HUDEP-2 (cell line): ENCODE measurements around the gene EPHA2.

Experiments used
- DNase-seq, 76 experiments: peaks; one replicate each; lab custom pipeline; 2025; ENCODE audit not compliant: unreplicated experiment in 76 of 76; lab: John Stamatoyannopoulos, UW

The EPHA2 gene

DNA sequence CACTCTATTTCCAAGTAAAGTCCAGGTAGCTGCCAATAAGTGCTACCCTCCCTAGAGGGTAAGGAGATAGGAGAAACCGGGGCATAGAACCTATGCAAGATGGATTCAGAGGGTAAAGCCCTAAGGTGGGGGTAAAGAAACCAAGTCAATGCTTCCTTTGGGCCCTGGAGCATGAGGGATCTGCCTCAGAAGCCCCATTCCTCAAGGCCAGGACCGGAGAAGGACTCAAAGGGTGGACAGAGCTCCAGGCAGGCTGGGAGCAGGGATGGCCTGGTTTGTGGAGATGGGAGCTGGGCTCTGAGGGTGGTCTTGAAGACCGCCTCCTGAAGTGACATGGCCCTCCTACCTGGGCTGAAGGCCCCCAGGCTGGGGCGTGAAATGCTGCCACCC lies 3.9 kb downstream of the EPHA2 start:
- no peak for DNase-seq

DNA sequence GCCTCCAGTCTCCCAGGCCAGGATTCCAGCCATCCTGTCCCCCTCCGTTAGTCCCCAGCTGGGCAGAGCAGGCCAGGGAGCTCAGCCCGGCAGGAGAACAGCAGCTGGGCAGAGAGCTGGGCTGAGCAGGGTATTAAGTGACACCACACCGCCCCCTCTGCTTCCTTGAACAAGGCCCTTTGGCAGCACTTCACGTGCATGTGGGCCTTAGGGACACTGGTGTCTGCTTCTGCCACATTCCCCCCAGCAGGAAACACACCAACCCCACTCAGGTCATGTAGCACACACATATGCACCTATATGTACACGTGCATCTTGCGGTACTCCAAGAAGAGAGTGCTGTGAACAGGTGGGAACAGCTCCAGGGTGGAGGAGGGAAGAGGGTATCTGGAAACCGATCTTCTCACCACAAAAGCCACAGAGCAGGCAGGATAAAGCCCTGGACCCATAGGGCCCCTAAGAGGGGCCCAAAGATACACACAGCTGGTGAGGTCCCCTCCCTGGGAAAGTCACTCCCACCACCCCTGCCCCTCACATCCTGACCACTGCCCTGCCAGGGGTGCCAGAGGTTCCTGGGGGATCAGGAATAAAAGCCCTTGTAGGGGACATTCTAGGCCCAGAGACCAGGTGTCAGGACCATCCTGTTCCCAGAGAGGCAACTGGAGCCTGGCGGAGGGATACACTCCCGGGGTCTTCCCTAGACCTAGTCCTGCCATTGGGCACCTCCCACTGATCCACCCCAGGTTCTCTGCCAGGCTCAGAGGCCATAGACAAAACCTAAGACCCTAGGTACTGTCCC lies 4.5 kb downstream of the EPHA2 start:
- peak in 25 of 76 experiments; percentile 7 to 54 (median 21) for DNase-seq

DNA sequence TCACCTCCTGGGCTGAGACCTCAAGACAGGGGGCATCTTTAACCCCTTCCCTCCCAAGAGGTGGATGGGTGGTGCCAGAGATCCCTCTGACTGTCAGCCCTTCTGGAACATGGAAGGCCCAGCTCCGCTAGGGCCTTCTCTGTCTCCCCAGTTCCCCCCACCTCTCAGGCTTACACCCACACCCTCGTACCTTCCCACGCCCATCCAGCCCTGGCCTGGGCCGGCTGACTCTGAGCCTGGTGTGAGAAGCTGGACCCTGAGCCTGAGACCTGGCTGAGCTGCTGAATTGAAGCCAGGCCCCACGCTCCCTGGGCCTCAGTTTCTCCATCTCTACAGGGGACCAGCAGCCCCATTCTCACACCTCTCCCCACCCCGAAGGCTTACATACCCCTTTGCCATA lies 5.4 kb downstream of the EPHA2 start:
- no peak for DNase-seq

DNA sequence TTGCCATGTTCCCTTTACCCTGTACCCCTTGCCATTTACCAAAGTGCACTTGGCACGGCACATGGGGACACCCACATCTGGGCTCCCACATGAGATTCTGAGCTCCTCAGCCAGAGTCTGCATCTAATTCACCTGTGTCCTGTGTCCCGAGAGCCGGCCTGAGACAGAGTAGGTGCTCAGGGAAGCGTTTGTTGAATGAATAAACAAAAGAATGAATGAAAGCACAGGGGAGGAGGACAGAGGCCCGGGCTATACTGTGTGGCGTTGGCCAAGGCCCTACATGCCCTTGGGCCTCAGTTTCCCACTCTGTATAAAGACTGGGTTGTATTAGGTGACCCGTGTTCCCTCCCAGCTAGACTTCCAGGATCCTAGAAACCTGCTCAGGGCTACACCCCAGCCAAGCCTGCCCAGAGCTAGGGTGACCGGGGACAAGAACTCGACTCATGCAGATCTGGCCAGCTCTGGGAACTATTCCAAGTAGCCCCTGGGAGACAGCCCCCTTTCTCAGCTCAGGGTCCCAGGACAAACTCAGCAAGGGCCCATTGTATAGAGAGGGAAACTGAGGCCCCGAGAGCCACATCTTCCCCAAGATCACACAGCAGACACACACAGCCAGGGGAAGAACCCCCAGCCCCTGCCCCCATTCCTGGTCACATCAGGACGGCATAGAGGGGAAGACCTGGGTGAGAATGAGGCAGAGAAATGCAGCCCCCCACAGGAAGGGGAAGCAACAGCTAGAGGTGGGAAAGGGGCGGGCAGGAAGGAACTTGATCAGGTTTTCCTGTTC lies 6.0 kb downstream of the EPHA2 start:
- no peak for DNase-seq

DNA sequence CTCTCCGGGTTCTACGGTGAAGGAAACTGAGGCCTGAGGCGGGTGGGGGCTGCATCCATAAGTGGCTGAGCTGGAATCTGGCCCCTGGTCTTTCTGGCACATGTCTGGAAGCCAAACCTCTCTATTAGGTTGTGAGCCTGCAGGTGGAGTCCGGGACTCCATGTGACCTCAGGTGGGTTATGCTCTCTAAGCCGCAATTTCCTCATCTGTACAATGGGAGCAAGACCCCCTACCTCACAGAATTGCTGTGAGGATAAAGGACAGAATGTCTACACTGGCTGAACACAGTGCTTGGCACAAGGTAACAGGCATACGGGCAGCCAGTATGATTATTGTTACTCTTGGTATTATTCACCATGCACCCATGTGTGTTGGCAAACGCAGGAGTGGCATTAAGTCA lies 6.7 kb downstream of the EPHA2 start:
- no peak for DNase-seq

DNA sequence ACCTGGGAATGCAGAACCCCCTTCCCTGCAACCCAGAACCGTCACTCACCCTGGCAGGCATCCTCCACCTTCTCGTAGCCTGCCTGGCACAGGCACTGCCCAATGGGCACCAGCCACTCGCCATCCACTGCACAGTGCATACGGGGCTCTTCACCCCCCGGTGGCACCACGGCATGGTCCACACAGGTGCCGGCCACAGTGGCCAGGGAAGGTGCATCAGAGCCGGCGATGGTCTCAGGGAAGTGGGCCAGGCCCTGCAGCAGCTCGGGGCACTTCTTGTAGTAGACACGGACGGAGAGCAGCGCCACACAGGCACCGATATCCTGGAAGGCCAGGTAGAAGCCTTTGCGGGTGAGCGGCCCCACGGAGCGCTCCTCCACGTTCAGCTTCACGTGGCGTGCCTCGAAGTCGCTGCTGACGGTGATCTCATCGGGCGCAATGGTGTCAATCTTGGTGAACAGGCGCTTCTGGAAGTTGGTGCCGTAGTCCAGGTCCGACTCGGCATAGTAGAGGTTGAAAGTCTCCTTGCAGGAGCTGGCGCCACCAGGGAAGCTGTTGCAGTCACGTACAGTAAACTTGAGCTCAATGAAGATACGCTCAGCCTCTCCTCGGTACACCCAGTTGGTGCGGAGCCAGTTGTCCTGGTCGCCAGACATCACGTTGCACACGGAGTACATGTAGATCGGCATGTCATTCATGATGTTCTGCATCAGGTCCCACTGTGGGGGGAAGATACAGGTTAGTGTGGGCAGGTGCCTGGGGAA lies 7.4 kb downstream of the EPHA2 start:
- DNase-seq, result no peak

DNA sequence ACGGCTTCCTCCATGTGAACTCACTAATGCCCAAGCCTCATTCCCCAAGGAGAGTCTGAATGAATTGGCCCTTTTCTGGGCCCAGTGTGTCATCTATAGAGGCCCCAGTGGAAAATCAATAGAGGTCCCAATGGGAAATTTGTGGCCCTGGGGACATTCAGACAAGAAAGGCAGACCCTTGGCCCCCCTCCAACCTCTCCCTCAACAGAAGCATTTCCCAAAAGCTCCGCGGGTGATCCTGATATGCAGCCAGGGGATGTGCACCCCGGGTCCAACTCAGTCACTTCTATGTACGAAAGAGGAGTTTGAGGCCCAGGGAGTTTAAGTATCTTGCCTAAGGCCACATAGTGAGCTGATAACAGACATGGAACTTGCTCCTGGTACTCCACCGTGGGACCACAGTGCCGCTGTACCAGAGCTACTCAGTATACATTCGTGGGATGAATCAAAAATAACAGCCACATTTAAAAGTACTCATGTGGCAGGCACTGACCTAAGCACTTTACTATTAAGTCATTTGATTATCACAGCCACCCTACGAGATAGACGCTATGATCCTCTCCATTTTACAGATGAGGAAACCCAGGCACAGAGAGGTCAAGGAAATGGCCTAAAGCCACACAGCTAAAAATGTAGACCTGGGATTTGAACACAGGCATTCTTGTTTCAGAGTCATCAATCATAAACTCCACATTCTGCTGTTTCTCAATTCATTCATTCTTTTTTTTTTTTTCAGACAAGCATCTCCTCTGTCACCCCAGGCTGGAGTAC lies 8.5 kb downstream of the EPHA2 start:
- DNase-seq, result no peak

DNA sequence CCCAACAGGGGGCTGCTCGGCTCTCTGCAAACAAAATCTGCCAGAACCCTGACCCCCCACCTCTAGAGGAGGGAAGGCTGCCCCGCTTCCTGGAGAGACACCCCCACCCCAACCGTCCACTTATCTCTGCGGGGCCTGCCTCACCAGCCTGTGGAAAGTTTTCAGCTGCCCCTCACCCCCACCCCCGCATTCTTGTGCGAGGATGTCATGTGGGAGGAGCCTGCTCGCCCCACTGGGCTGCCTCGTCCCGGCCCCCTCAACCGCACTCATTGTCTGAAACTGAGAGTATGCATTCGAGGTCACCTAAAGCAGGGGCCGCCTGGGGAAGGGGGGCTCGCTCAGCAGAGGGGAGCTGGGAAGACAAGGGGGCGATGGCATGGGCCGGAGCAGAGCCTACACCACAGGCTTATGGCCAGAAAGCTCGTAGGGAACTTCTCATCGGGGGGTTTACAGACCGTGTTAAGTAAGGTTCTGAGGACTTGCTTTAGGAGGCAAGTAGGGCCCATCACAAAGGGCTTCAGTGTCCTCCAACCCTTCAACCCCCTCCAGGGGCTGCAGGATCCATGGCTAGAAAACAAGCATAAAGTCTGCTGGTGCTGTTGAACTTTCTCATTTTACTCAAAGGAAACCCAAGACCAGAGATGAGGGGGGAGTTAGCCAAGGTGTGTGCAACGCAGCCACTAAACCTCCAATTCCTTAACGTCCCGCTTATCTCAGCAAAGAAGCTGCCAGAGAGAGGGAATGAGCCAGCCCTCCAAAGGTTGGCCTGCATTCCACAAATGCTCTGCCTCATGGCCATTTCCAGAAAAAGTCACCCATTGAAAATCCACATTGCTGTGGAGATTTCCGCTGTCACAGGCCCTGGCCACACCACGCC lies 9.4 kb downstream of the EPHA2 start:
- DNase-seq, result peak in 22 of 76 experiments; percentile 8 to 77 (median 33)

DNA sequence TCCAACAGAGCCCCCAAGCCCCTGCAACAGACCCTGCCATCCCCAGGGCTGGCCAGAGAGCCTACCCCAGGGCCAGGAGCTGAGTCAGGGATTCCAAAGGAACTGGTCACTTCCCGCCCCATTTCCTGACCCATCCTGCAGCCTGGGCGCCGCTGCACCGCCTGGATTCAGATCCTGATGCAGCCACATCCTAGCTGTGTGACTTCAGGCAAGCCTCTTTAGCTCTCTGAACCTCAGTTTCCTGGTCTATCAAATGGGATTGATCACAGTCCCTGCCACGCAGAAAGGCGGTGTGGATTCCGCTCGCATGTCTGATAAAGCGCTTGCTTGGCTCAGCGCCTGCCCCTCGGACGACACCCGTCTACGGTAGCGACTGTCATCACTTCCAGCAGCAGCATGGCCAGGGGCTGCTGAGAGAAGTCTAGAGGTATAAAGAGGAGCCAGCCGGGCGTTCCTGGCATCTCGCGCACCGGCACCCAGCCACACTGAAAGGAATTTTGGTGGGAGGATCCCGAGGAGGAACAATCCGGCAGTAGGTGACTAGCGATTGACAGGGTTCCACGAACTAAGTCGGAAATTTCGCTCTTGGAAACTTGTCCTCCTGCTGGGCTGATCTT lies 10.1 kb downstream of the EPHA2 start:
- DNase-seq, result peak in 47 of 76 experiments; percentile 6 to 70 (median 28)

DNA sequence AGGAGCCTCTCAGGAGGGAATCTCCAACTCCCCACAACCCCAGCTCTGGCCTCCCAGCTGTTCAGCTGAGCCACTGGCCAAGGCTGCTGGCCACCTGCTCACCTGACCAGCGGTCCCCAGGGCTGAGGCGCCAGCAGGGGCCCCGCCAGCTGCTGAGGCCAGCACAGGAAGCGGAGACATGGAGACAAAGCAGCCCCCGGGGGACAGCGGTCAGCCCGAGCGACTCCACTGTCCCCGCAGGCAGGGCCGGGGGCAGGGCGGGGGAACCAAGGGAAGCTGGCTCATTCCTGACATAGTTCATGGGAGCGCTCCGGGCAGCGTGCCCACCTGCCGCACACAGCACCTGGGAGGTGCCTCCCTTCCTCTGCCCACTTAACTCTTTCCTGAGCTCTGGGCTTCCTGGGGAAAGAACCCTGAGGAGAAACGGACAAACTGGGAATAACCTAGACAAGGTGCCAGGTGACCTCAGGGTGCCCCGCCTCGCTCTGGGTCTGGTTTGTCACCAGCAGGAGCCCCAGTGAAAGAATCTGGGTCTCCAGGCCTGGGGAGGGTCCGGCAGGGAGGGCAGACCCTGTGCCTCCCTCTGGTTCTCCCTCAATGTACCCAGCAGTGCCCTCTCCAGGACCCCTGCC lies 10.7 kb downstream of the EPHA2 start:
- no peak for DNase-seq

DNA sequence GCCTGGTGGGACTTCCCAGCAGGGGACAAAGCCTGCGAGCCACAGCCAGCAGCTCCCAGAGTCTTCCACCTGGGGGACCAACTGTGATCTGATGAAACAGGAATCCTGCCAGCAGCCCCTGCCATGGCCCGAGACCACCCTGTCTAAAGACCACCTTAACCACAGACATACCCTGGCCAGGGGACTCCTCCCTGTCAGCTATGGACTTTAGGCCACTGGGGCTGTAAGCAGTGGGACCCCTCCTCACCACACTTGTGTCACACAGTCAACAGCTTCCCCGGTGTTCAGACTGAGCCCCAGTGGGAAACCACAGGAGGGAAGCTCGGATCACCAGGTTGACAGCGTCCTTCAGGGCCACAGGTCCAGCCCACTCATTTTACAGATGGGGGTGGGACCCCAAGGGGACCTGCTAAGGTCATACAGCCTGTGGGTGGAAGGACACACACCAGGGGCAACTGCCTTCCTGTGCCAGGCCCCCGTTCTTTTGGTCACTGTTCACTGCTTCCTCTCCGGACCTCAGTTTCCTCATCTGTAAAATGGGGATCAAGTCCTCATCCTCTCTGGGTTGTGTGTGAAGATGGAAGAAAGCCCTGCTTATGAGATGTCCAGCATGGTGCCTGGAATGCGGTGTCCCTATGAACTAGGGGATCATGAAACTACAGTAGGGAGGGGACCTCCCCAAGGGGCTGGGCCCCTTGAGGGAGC lies 11.4 kb downstream of the EPHA2 start:
- DNase-seq, result peak in 2 of 76 experiments; percentile 29 to 41

DNA sequence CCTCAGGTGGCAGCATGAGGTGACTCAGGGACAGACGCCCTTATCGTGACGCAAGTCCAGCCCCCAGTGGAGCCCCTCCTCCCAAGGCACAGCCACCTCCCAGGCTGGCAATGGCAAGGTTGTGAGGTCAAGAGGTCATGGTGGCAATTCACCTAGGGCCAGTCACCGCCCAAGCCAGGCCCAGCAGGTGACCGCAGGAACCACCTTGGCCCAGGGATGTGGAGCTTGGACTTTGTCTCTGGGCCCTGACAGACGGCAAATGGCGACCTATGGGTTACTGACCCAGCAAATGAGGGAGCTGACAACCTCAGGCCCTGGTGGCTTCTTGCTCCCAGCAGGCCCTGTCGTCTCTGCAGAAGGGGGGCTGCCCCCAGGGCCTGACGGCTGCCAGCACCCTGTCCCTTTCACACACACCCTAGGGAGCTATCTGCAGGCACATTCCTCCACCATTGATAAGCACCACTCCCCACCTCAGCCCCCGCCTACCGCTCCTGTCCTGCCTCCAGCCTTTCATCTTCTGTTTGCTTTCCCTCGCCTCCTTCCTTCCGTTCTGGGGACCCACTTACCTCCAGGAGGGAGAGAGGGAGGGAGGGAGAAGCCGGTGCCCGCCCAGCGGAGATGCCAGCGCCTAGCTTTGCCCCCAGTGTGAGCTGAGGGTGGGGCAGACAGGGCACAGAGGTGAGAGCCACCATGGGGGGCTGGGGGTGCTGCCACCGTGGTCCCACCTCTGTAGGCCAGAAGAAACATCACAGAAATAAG lies 12.1 kb downstream of the EPHA2 start:
- peak in 66 of 76 experiments; percentile 14 to 84 (median 58) for DNase-seq

DNA sequence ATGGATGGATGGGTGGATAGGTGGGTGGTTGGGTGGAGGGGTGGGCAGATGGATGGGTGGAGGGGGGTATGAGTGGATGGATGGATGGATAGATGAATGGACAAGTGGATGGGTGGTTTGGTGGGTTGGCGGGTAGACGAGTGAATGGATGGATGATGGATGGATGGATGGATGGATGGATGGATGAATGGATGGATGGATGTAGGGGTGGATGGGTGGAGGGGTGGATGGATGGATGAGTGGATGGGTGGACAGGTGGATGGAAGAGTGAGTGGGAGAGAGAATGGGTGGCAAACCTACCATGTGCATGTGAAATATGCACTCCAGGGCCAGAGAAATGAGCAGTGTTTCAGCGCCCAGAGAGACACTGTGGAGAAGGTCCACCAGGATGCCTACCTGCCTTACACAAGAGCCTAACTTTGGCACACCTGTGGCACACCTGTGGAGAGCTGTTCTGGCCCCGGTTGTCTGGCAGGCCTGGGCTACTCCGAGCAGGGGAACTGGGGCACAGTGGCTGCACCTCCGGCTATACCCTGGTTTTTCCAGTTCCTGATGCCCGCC lies 12.8 kb downstream of the EPHA2 start:
- DNase-seq, result no peak

DNA sequence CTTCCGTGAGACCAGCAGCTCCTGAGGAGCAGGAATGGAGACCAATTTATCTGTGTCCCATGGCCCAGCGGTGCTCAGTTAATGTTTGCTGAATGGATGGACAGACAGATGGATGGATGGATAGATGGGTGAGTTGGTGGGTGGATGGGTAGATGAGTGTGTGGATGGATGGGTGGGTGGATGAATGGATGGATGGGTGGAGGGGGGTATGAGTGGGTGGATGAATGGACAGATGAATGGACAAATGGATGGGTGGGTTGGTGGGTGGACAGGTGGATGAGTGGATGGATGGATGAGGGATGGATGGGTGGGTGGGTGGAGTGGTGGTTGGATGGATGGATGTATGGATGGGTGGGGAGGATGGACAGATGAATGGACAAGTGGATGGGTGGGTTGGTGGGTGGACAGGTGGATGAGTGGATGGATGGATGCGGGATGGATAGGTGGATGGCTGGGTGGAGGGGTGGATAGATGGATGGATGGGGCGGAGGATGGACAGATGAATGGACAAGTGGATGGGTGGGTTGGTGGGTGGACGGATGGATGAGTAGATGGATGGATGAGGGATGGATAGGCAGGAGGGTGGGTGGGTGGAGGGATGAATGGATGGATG lies 13.4 kb downstream of the EPHA2 start:
- DNase-seq, result no peak

DNA sequence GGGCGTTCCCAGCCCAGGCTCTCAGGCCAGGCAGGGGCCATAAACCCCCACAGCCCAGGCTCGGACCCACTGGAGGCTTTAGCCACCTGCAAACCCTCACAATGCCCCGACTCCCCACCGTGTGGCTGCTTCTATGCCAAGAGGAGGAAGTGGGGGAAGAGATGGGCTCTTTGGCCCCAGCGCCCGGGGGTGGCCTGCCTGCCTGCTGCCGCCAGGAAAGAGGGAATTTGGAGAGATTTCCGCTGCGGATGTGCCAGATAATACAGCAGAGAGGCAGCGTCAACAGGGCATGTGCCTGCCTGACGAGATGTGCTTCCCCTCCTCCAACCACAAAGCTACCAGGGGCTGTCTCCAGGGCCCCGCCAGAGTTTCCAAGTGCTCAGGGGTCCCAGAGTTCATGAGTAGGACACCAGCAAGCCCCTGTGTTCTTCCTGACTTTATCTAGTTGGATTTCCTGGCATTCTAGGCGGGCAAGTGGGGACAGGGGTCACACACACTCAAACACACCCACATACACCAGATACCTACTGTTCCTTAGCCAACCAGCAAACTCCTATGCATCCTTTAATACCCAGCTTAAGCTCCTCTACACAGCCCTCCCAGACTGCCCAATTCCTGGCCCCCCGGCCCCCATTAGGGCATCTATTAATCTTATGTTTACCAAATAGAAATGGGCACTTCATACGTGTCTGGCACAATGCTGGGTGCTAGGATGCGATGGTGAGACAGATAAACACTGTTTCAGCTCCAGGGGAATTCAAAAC lies 14.1 kb downstream of the EPHA2 start:
- DNase-seq, result no peak

DNA sequence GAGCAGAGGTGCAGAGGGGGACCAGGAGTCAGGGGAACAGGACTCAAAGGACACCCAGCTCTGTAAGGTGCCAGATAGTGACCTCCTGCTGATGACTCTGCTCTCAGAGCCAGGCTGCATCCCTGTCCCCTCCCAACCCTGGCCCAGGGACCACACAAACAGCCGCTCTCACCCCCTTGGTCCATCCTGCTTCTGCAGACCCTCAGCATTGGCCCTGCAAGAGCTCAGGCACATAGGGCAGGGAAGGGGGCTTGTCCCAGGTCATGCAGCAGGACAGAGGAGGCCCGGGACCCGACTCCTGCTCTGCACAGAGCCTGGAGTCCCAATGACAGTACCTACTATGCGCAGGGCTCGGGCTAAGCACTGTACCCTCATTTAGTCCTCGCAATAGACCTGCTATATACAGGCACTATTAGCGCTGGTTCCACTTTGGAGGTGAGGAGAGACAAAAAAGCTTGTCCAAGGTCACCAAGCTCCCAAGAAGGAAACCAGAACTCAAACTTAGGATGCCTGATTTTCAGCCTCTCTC lies 15.7 kb downstream of the EPHA2 start:
- DNase-seq, result no peak
